Glomerular visceral epithelial cell (primary cell): ENCODE results near the gene PRSS8.
A peak's percentile ranks its signal among the peaks of the same experiment; 100 is the strongest.
"Not testable (repeated sequence)": the region's sequence is repeated elsewhere in the genome, so short reads cannot be mapped to it uniquely, and the experiment has no call there.

Experiments
- DNase-seq: peaks from one replicate; pipeline ENCODE4 v3.0.0-alpha.2; 2016; ENCODE audit errors: extremely low spot score

Gene PRSS8

GRCh38 chr16:31105677-31106213, 29.8 kb downstream of the PRSS8 start:
- DNase-seq, result peak; percentile 64

- not testable (repeated sequence) for DNase-seq
Observed at GRCh38 chr16:31100876-31101641, 34.5 kb downstream of the PRSS8 start.

- no peak for DNase-seq
Observed at GRCh38 chr16:31099860-31100638, 35.5 kb downstream of the PRSS8 start.

- DNase-seq, result peak; percentile 97
Observed at GRCh38 chr16:31094424-31095120, 41.0 kb downstream of the PRSS8 start, which contains the start of gene VKORC1. TSS of gene VKORC1 (minus strand) at chr16:31094797. CDS start at chr16:31094729, 68 bp downstream.

- DNase-seq, result no peak
Observed at GRCh38 chr16:31094088-31094423, 41.5 kb downstream of the PRSS8 start.

GRCh38 chr16:31093132-31093703, 42.3 kb downstream of the PRSS8 start:
- DNase-seq, result peak; percentile 69

- no peak for DNase-seq
Observed at GRCh38 chr16:31092330-31092729, 43.2 kb downstream of the PRSS8 start.

GRCh38 chr16:31090540-31090939, 45.0 kb downstream of the PRSS8 start:
- DNase-seq, result peak; percentile 40

GRCh38 chr16:31089199-31089598, 46.3 kb downstream of the PRSS8 start:
- DNase-seq, result no peak

- DNase-seq, result no peak
Observed at GRCh38 chr16:31088459-31089183, 46.9 kb downstream of the PRSS8 start, which contains the start of gene PRSS53. TSS of gene PRSS53 (minus strand) at chr16:31088943. CDS start at chr16:31088809, 134 bp downstream.

- DNase-seq, result no peak
Observed at GRCh38 chr16:31087971-31088370, 47.6 kb downstream of the PRSS8 start.

GRCh38 chr16:31087481-31087880, 48.0 kb downstream of the PRSS8 start:
- no peak for DNase-seq

GRCh38 chr16:31086629-31086906, 49.0 kb downstream of the PRSS8 start:
- no peak for DNase-seq

GRCh38 chr16:31085873-31086628, 49.5 kb downstream of the PRSS8 start:
- no peak for DNase-seq

GRCh38 chr16:31085411-31085810, 50.1 kb downstream of the PRSS8 start:
- DNase-seq, result no peak

- no peak for DNase-seq
Observed at GRCh38 chr16:31084584-31085302, 50.8 kb downstream of the PRSS8 start.

GRCh38 chr16:31083981-31084380, 51.5 kb downstream of the PRSS8 start:
- DNase-seq, result no peak

GRCh38 chr16:31083556-31083955, 52.0 kb downstream of the PRSS8 start:
- no peak for DNase-seq

GRCh38 chr16:31083081-31083480, 52.4 kb downstream of the PRSS8 start:
- DNase-seq, result no peak
